Measurements from ENCODE around the gene SERPINB5.

- TF ChIP-seq HOXA7 (CRISPR knock-in tag; IDR thresholded peaks at IDR 0.05): no peak
- TF ChIP-seq GATA3 (IDR thresholded peaks at IDR 0.05; ENCODE audit: borderline replicate concordance): no peak
- no peak for TF ChIP-seq HEYL (CRISPR knock-in tag; IDR thresholded peaks at IDR 0.05)
- peak; percentile 37 for TF ChIP-seq CTCF (IDR thresholded peaks at IDR 0.05)
- no peak for TF ChIP-seq JUN (IDR thresholded peaks at IDR 0.05)
- no peak for TF ChIP-seq MAX (IDR thresholded peaks at IDR 0.05)
- TF ChIP-seq KDM5A (IDR thresholded peaks at IDR 0.05): no peak
- no peak for TF ChIP-seq POLR2A (IDR thresholded peaks at IDR 0.05; ENCODE audit: low read length)
- TF ChIP-seq TP53 (CRISPR knock-in tag; IDR thresholded peaks at IDR 0.05): no peak
- TF ChIP-seq NR3C1 (IDR thresholded peaks at IDR 0.05): no peak
- no peak for TF ChIP-seq JUNB (IDR thresholded peaks at IDR 0.05)
- no peak for TF ChIP-seq REST (IDR thresholded peaks at IDR 0.05)
Observed at GRCh38 chr18:63511285-63511684, 34.5 kb downstream of the SERPINB5 start.

Data from A549 (cell line).